OCI-LY1 (cell line): ENCODE measurements around the gene MEPCE.

Experiments used
- EZH2 ChIP-seq: fragments of 200-600 bp; sonication (generic), shearing (Covaris generic); IDR thresholded peaks from 2 replicates; pipeline ENCODE4 v1.8.0; 2017; ENCODE audit warnings: borderline replicate concordance, mixed run types, mild to moderate bottlenecking, antibody characterized with exemption, low read length, moderate library complexity, mixed read lengths
- TF ChIP-seq, protein P1 (sequence below): fragments of 200-600 bp; sonication (generic), shearing (Covaris generic); IDR thresholded peaks from 2 replicates; pipeline ENCODE4 v1.5.1; 2017; ENCODE audit warnings: mild to moderate bottlenecking, antibody characterized with exemption, low read length, moderate library complexity, mixed read lengths

DNA sequence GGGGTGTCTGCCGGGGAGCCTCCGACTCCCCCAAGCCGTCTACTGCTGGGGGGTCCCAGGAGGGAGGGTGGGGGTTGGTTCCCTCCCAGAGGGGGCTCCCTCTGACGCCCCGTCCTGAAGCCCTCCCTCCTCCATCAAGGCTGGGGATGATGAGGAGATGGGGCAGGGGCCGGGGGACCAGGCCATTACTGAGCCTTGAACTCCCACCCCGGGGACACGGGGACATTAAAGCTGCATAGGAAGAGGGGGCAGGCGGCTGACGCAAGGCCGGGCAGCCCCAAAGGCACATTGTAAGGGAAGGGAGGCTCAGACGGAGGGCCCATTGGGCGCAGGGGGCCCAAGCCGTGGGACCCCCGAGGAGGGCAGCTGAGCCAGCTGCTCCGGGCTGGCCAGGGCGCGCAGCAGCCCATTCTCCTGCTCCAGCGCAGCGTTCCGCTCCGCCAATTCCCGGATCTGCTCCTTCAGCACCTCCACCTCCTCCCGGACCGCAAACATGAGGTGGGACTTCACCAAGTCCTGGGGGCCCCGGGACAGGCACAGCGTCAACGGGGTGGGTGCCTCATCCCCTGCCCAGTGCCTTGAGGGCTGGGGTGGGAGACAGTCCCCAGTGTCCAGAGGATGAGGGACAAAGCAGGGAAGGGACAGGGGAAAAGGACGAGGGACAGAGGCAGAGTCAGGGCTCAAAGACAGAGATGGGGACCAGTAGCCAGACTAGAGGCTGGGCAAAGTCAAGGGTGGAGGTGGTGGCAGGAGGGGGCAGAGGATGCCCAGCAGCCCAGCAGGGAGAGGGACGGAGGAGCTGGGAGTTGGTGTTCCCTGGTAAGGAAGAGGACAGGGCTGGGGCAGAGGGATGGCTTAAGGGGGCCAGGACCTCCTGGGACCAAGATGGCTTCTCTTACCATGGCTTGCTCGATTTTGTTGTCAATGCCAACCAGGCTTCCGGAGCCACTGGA lies 37.3 kb downstream of the MEPCE start:
- TF ChIP-seq, protein P1, sequence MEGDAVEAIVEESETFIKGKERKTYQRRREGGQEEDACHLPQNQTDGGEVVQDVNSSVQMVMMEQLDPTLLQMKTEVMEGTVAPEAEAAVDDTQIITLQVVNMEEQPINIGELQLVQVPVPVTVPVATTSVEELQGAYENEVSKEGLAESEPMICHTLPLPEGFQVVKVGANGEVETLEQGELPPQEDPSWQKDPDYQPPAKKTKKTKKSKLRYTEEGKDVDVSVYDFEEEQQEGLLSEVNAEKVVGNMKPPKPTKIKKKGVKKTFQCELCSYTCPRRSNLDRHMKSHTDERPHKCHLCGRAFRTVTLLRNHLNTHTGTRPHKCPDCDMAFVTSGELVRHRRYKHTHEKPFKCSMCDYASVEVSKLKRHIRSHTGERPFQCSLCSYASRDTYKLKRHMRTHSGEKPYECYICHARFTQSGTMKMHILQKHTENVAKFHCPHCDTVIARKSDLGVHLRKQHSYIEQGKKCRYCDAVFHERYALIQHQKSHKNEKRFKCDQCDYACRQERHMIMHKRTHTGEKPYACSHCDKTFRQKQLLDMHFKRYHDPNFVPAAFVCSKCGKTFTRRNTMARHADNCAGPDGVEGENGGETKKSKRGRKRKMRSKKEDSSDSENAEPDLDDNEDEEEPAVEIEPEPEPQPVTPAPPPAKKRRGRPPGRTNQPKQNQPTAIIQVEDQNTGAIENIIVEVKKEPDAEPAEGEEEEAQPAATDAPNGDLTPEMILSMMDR = no peak
- no peak for TF ChIP-seq EZH2
